Neural progenitor cell (in vitro differentiated cells): ENCODE results near the gene ARFGAP1. TPM values are rescaled to one million over a fixed set of nuclear protein-coding genes. Genes with fewer than 3 reads are reported as not detected.

Experiments used
- DNase-seq: peaks from one replicate; pipeline ENCODE4 v3.0.0-alpha.2; 2016; ENCODE audit warnings: low spot score
- H2AFZ ChIP-seq: fragments of 200-600 bp; sonication (generic); replicated peaks from 2 replicates; pipeline ENCODE4 v1.6.1; 2016; ENCODE audit warnings: antibody characterized with exemption
- H3F3A ChIP-seq: fragments of 200-600 bp; sonication (generic); 2 replicates; pipeline ENCODE4 v1.6.1; 2016; ENCODE audit warnings: antibody characterized with exemption, low read depth
- H3K27ac ChIP-seq: fragments of 200-600 bp; sonication (generic); 2 replicates; pipeline ENCODE4 v1.5.1; 2016; ENCODE audit warnings: mild to moderate bottlenecking
- H3K27me3 ChIP-seq: fragments of 200-600 bp; sonication (generic); 2 replicates; pipeline ENCODE4 v1.6.1; 2016; ENCODE audit warnings: mild to moderate bottlenecking, moderate library complexity
- H3K36me3 ChIP-seq: fragments of 200-600 bp; sonication (generic); 2 replicates; pipeline ENCODE4 v1.5.1; 2016
- H3K4me1 ChIP-seq: fragments of 200-600 bp; sonication (generic); 2 replicates; pipeline ENCODE4 v1.6.1; 2016; ENCODE audit warnings: mixed run types
- H3K4me2 ChIP-seq: fragments of 200-600 bp; sonication (generic); 2 replicates; pipeline ENCODE4 v1.6.1; 2016
- H3K4me3 ChIP-seq: fragments of 200-600 bp; sonication (generic); 2 replicates; pipeline ENCODE4 v1.5.1; 2016
- H3K79me2 ChIP-seq: fragments of 200-600 bp; sonication (generic); 2 replicates; pipeline ENCODE4 v1.6.1; 2016; ENCODE audit warnings: low read depth
- H3K9ac ChIP-seq: fragments of 200-600 bp; sonication (generic); 2 replicates; pipeline ENCODE4 v1.6.1; 2016
- H3K9me3 ChIP-seq: fragments of 200-600 bp; sonication (generic); 2 replicates; pipeline ENCODE4 v1.5.1; 2016; ENCODE audit warnings: low read depth
- H4K20me1 ChIP-seq: fragments of 200-600 bp; sonication (generic); 2 replicates; pipeline ENCODE4 v1.6.1; 2016; ENCODE audit warnings: low read depth
- H3K27ac Mint-ChIP-seq: 3 replicates; pipeline ENCODE4 v1.8.0; 2021; ENCODE audit warnings: mixed read lengths
- H3K27me3 Mint-ChIP-seq: 2 replicates; pipeline ENCODE4 v1.8.0; 2022; ENCODE audit warnings: low read depth, mild to moderate bottlenecking, inconsistent platforms, moderate library complexity, mixed read lengths; ENCODE audit not compliant: insufficient read depth
- H3K36me3 Mint-ChIP-seq: 3 replicates; pipeline ENCODE4 v1.8.0; 2021; ENCODE audit warnings: mixed read lengths
- H3K4me1 Mint-ChIP-seq: 3 replicates; pipeline ENCODE4 v1.8.0; 2021; ENCODE audit warnings: mixed read lengths
- H3K4me3 Mint-ChIP-seq: 3 replicates; pipeline ENCODE4 v1.8.0; 2021; ENCODE audit warnings: mild to moderate bottlenecking, moderate library complexity, mixed read lengths
- H3K9me3 Mint-ChIP-seq: 3 replicates; pipeline ENCODE4 v1.8.0; 2020; ENCODE audit warnings: mixed read lengths
- EZH2 ChIP-seq: fragments of 200-600 bp; sonication (generic); IDR thresholded peaks from 2 replicates; pipeline ENCODE4 v1.6.1; 2017; ENCODE audit warnings: antibody characterized with exemption, mild to moderate bottlenecking, moderate library complexity
- EZH2phosphoT487 ChIP-seq: fragments of 200-600 bp; sonication (generic); IDR thresholded peaks from 2 replicates; pipeline ENCODE4 v1.6.1; 2017; ENCODE audit warnings: antibody characterized with exemption
- total RNA-seq: library from RNA; depleted of rRNA; stranded (reverse); fragments of >200 nt; gene quantifications from 2 replicates; pipeline ENCODE4 v1.2.3, GENCODE V29; 2015; ENCODE audit warnings: low replicate concordance
- TF ChIP-seq, protein P1 (sequence below): fragments of 200-600 bp; sonication (generic); IDR thresholded peaks from 2 replicates; pipeline ENCODE4 v1.5.1; 2017; ENCODE audit warnings: antibody characterized with exemption, mild to moderate bottlenecking

Gene ARFGAP1
- total RNA-seq, 1 donor from 2014 or later = 43.7 TPM

DNA sequence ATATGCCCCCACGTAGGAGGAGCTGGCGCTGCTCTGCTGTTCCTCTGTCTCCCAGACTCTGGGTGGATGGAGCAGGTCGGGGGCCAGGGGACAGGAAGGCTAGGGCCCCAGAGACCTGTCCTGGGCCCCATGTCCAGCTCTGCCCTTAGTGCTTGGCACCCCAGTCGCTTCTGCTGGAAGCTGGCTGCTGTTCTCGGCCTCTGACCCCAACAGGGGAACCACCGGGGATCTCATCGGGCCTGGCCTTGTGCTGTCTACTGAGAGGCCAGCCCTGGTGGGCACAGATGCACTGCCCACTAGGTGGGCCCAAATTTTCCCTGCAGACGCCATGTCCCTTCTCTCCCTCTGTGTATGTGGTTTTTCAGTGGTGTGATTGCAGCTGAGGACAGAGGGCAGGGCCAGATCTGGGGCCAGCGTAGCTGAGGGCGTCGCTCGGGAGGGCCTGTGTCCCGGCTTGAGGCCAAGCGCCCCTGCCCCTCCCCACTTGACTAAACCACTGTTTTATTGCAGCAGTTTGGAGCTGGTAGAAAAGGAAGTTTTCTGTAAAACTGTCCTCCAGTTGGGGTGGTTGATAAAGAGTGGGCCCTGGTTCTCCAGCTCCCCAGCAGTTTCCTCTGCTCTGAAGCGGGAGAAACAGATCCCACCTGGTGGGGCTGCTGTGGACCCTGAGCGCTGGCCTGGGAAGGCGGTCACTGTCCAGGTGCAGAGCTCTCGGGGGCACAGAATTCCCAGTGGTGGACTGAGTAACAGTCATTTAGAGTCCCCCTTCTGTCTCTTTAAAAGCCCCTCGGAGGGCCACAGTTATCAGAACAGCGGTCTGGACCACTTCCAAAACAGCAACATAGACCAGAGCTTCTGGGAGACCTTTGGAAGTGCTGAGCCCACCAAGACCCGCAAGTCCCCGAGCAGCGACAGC lies 14.4 kb downstream of the ARFGAP1 start:
- H3K4me2 ChIP-seq = no peak overlapping the region
- H2AFZ ChIP-seq = no peak overlapping the region
- no peaks in the 10 kb centered on the region for H3F3A ChIP-seq
- H3K9ac ChIP-seq = no peak overlapping the region
- no peaks in the 10 kb centered on the region for H3K9me3 ChIP-seq
- Mint-ChIP-seq H3K4me3 (no peak overlapping the region), H3K36me3 (peaks cover 2% of the 10 kb centered on the region), H3K27ac (no peak overlapping the region), H3K9me3 (no peaks in the 10 kb centered on the region), H3K4me1 (no peaks in the 10 kb centered on the region), H3K27me3 (peaks cover 3% of the 10 kb centered on the region)
- H3K36me3 ChIP-seq = no peaks in the 10 kb centered on the region
- H3K27ac ChIP-seq = no peak overlapping the region
- H3K79me2 ChIP-seq = no peaks in the 10 kb centered on the region
- TF ChIP-seq EZH2phosphoT487 (no peak), EZH2 (no peak)
- TF ChIP-seq, protein P1, sequence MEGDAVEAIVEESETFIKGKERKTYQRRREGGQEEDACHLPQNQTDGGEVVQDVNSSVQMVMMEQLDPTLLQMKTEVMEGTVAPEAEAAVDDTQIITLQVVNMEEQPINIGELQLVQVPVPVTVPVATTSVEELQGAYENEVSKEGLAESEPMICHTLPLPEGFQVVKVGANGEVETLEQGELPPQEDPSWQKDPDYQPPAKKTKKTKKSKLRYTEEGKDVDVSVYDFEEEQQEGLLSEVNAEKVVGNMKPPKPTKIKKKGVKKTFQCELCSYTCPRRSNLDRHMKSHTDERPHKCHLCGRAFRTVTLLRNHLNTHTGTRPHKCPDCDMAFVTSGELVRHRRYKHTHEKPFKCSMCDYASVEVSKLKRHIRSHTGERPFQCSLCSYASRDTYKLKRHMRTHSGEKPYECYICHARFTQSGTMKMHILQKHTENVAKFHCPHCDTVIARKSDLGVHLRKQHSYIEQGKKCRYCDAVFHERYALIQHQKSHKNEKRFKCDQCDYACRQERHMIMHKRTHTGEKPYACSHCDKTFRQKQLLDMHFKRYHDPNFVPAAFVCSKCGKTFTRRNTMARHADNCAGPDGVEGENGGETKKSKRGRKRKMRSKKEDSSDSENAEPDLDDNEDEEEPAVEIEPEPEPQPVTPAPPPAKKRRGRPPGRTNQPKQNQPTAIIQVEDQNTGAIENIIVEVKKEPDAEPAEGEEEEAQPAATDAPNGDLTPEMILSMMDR = no peak
- H3K27me3 ChIP-seq = no peaks in the 10 kb centered on the region
- H3K4me3 ChIP-seq = no peak overlapping the region
- peaks cover 6% of the 10 kb centered on the region for H4K20me1 ChIP-seq
- no peaks in the 10 kb centered on the region for H3K4me1 ChIP-seq
- no peak for DNase-seq

DNA sequence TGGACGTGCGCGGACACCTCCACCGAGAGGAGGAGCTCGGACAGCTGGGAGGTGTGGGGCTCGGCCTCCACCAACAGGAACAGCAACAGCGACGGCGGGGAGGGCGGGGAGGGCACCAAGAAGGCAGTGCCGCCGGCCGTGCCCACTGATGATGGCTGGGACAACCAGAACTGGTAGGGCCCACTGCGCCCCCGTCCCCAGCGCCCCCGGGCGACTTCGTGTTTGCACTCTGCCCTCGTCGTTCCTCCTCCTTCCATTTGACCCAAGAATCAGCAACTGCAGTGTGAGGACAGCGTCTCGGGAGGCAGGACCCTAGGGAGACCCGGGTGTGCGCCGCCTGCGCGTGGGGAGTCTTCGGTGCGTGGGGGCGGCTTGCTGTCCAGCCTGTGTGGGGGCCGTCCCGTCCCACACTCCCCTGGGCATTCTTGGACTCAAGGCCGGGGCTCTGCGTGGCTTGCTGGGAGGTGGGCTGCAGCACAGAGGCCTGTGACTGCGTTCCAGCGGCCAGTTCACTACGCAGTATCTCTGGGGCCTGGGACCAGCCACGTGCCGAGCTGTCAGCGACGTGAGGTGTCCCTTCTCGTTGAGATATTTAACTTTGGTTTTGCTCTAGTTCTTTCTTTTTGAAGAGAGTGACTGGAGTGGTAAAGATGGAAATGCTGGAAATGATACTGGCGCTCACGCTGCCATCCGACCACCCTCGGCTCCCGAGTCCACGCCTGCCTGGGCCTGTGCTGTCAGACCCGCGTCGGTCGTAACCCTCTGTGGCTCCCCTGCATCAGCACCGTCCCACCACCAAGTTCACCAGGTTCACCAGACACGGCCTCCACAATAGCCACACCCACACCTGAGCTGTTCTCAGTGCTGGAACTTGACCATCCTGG lies 15.3 kb downstream of the ARFGAP1 start:
- no peak for DNase-seq
- Mint-ChIP-seq H3K4me3 (no peak overlapping the region), H3K27me3 (peaks cover 3% of the 10 kb centered on the region), H3K27ac (no peak overlapping the region), H3K36me3 (peaks cover 2% of the 10 kb centered on the region), H3K9me3 (no peaks in the 10 kb centered on the region), H3K4me1 (no peaks in the 10 kb centered on the region)
- Histone ChIP-seq H2AFZ (no peak overlapping the region), H3K9me3 (no peaks in the 10 kb centered on the region), H3K4me1 (no peaks in the 10 kb centered on the region), H3K27ac (no peak overlapping the region), H3K79me2 (no peaks in the 10 kb centered on the region), H3K27me3 (no peaks in the 10 kb centered on the region), H3K9ac (no peak overlapping the region), H3K4me3 (no peak overlapping the region), H3K4me2 (no peak overlapping the region), H3F3A (no peaks in the 10 kb centered on the region), H3K36me3 (no peaks in the 10 kb centered on the region), H4K20me1 (peaks cover 6% of the 10 kb centered on the region)
- TF ChIP-seq, protein P1 = no peak
- no peak for TF ChIP-seq EZH2

- no peaks in the 10 kb centered on the region for H3K79me2 ChIP-seq
- peaks cover 2% of the 10 kb centered on the region for H3K36me3 Mint-ChIP-seq
- no peak for DNase-seq
- no peaks in the 10 kb centered on the region for H3K4me1 ChIP-seq
- no peak overlapping the region for H3K9ac ChIP-seq
- TF ChIP-seq EZH2 (no peak), EZH2phosphoT487 (no peak)
- TF ChIP-seq, protein P1 = no peak
- no peak overlapping the region for H3K4me2 ChIP-seq
- H4K20me1 ChIP-seq = peaks cover 6% of the 10 kb centered on the region
- H3K27ac ChIP-seq = no peak overlapping the region
- no peak overlapping the region for H3K4me3 Mint-ChIP-seq
- H3K27me3 Mint-ChIP-seq = peaks cover 3% of the 10 kb centered on the region
- H3K36me3 ChIP-seq = no peaks in the 10 kb centered on the region
- no peaks in the 10 kb centered on the region for H3K9me3 Mint-ChIP-seq
- no peaks in the 10 kb centered on the region for H3K9me3 ChIP-seq
- H3K27me3 ChIP-seq = no peaks in the 10 kb centered on the region
- H3K4me3 ChIP-seq = no peak overlapping the region
- H2AFZ ChIP-seq = no peak overlapping the region
- no peak overlapping the region for H3K27ac Mint-ChIP-seq
- no peaks in the 10 kb centered on the region for H3K4me1 Mint-ChIP-seq
- no peaks in the 10 kb centered on the region for H3F3A ChIP-seq
Observed at GRCh38 chr20:63288581-63289251, 16.1 kb downstream of the ARFGAP1 start.
